CD8-positive, alpha-beta memory T cell (primary cell): ENCODE results near the gene MYO15A. TPM values are rescaled to one million over a fixed set of nuclear protein-coding genes. Genes with fewer than 3 reads are reported as not detected.

Source experiments
- CTCF ChIA-PET: fragments of 350-600 bp; sonication (Branson Sonifier 250); formaldehyde crosslinking; loops from one replicate; lab custom pipeline; 2021; ENCODE audit warnings: antibody characterized with exemption; lab: Charles Lee
- POLR2A ChIA-PET: fragments of 350-600 bp; sonication (Branson Sonifier 250); formaldehyde crosslinking; loops from one replicate; lab custom pipeline; 2021; ENCODE audit warnings: antibody characterized with exemption; lab: Charles Lee
- DNase-seq, 5 donors: peaks; one replicate each; pipeline versions ENCODE4 v3.0.0 to v3.0.0-alpha.2; 2020 to 2022; ENCODE audit warnings: mixed read lengths in 1 of 5
- H3K27ac ChIP-seq: one replicate; pipeline ENCODE4 v1.7.0; 2013; ENCODE audit warnings: low read depth, mild to moderate bottlenecking, low read length, moderate library complexity
- H3K27me3 ChIP-seq: 2 replicates; pipeline ENCODE4 v1.7.0; 2013; ENCODE audit warnings: low read length, mild to moderate bottlenecking; ENCODE audit not compliant: insufficient read depth, poor library complexity, severe bottlenecking
- H3K36me3 ChIP-seq: 2 replicates; pipeline ENCODE4 v1.7.0; 2013; ENCODE audit warnings: mild to moderate bottlenecking, low read length, moderate library complexity; ENCODE audit not compliant: insufficient read depth
- H3K4me1 ChIP-seq: 2 replicates; pipeline ENCODE4 v1.7.0; 2013; ENCODE audit warnings: mild to moderate bottlenecking, low read length, moderate library complexity; ENCODE audit not compliant: insufficient read depth
- H3K4me3 ChIP-seq: 2 replicates; pipeline ENCODE4 v1.7.0; 2013; ENCODE audit warnings: mild to moderate bottlenecking, low read length
- H3K9me3 ChIP-seq: 2 replicates; pipeline ENCODE4 v1.7.0; 2013; ENCODE audit warnings: mild to moderate bottlenecking, low read length
- H3K27ac Mint-ChIP-seq, 8 donors: one replicate each; pipeline ENCODE4 v1.8.0; 2020 to 2021; ENCODE audit warnings: mixed read lengths in 8 of 8, mild to moderate bottlenecking in 6 of 8, inconsistent platforms in 3 of 8, moderate library complexity in 3 of 8
- H3K27me3 Mint-ChIP-seq, 2 donors: one replicate each; pipeline ENCODE4 v1.8.0; 2020 to 2021; ENCODE audit warnings: mixed read lengths in 2 of 2, mild to moderate bottlenecking in 1 of 2, moderate library complexity in 1 of 2
- H3K36me3 Mint-ChIP-seq, 3 donors: one replicate each; pipeline ENCODE4 v1.8.0; 2020 to 2021; ENCODE audit warnings: mixed read lengths in 3 of 3, inconsistent platforms in 1 of 3, mild to moderate bottlenecking in 1 of 3
- H3K4me1 Mint-ChIP-seq, 3 donors: one replicate each; pipeline ENCODE4 v1.8.0; 2020 to 2021; ENCODE audit warnings: mixed read lengths in 3 of 3, inconsistent platforms in 1 of 3, mild to moderate bottlenecking in 1 of 3
- H3K4me3 Mint-ChIP-seq, 7 donors: one replicate each; pipeline ENCODE4 v1.8.0; 2020 to 2021; ENCODE audit warnings: mixed read lengths in 7 of 7, mild to moderate bottlenecking in 6 of 7, moderate library complexity in 4 of 7, inconsistent platforms in 2 of 7
- H3K9me3 Mint-ChIP-seq, 5 donors: one replicate each; pipeline ENCODE4 v1.8.0; 2020 to 2022; ENCODE audit warnings: mixed read lengths in 5 of 5, mild to moderate bottlenecking in 3 of 5, moderate library complexity in 2 of 5, inconsistent platforms in 1 of 5
- polyA plus RNA-seq: library from polyadenylated mRNA; unstranded; fragments of 300-500 nt; fragmentation: Illumina TruSeq; gene quantifications from one replicate; pipeline ENCODE4 v1.2.3, GENCODE V29; 2021
- total RNA-seq, 2 experiments: library from RNA; stranded (reverse); gene quantifications; one replicate each; pipeline ENCODE4 v1.2.3, GENCODE V29; 2021

Gene MYO15A
- total and polyA plus RNA-seq, 3 experiments from 2014 or later, result 0.31 to 0.54 (median 0.35) TPM

DNA sequence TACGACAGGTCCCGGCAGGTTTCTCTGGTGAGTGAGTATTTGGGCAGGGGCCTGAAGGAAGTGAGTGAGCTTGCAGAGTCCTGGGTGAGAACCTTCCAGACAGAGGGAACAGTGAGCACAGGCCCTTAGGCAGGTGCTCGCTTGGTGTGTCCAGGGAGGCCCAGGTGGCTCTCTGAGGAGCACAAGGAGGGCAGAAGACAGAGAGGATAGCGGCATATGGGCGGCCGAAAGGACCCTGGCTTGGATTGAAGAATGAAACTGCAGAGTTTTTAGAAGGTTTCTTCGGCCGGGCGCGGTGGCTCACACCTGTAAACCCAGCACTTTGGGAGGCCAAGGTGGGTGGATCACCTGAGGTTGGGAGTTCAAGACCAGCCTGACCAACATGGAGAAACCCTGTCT is 14.1 kb upstream of the MYO15A start:
- no peak overlapping the region for H3K4me3 ChIP-seq
- Mint-ChIP-seq H3K36me3 (peaks cover 10 to 75% (median 20%) of the 10 kb centered on the region in 3 donors), H3K4me1 (peaks cover 12 to 41% (median 21%) of the 10 kb centered on the region in 3 donors), H3K9me3 (no peaks in the 10 kb centered on the region), H3K27ac (peak overlapping the region in 2 of 8 donors; percentile 65 to 94), H3K27me3 (no peaks in the 10 kb centered on the region), H3K4me3 (no peak overlapping the region)
- no peaks in the 10 kb centered on the region for H3K27me3 ChIP-seq
- no peaks in the 10 kb centered on the region for H3K9me3 ChIP-seq
- H3K36me3 ChIP-seq, result peaks cover 26% of the 10 kb centered on the region
- DNase-seq, result no peak
- ChIA-PET POLR2A (no interaction called here), CTCF (no interaction called here)
- H3K4me1 ChIP-seq, result peaks cover 3% of the 10 kb centered on the region
- H3K27ac ChIP-seq, result no peak overlapping the region

DNA sequence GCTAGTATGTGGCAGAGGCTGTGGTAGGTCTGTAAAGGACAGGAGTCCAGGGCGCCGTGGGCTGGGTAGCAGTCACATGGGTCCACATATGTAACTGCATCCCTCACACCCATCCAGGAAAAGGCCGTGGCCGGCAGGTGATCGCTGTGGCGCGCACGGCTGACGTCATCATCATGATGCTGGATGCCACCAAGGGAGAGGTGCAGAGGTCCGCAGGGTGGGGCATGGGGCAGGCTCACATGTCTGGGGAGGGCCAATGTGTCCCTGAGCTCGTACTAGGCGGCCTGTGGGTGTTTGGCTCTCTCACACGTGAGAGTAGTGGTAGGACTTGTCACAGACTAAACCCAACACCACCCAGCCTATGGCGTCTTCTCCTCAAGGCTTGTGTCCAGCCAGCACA is 9.0 kb upstream of the MYO15A start:
- H3K9me3 Mint-ChIP-seq, result no peaks in the 10 kb centered on the region
- H3K4me1 Mint-ChIP-seq, result peaks cover 0 to 16% (median 11%) of the 10 kb centered on the region in 3 donors
- Histone ChIP-seq H3K27ac (no peak overlapping the region), H3K9me3 (no peaks in the 10 kb centered on the region), H3K27me3 (no peaks in the 10 kb centered on the region), H3K36me3 (peaks cover 21% of the 10 kb centered on the region), H3K4me1 (no peaks in the 10 kb centered on the region), H3K4me3 (no peak overlapping the region)
- no peak overlapping the region for H3K4me3 Mint-ChIP-seq
- peaks cover 4 to 89% (median 12%) of the 10 kb centered on the region in 3 donors for H3K36me3 Mint-ChIP-seq
- ChIA-PET POLR2A (no interaction called here), CTCF (no interaction called here)
- DNase-seq, result no peak
- H3K27ac Mint-ChIP-seq, result peak overlapping the region in 1 of 8 donors; percentile 27
- no peaks in the 10 kb centered on the region for H3K27me3 Mint-ChIP-seq

DNA sequence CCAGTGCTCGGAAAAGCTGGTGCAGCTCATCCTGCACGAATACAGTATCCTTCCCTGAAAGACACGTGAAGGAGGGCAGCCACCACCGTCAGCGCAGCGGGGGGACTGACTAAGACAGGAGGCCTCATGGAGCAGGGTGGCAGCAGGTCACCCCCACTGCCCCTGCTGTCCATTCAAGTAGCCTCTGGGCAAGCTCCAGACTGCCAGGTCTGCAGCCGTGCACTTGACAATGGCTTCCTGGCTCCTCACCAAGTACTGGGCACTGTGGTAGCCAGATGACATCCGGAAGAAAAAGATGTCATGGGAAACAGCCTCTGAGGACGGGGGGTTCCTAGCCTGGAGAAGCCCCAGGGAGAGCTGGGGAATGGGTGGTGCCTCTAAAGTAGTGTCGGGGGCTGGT is 7.9 kb upstream of the MYO15A start:
- POLR2A ChIA-PET, result no interaction called here
- Mint-ChIP-seq H3K4me3 (no peak overlapping the region), H3K27me3 (no peaks in the 10 kb centered on the region), H3K27ac (no peak overlapping the region), H3K36me3 (peaks cover 4 to 89% (median 10%) of the 10 kb centered on the region in 3 donors), H3K9me3 (no peaks in the 10 kb centered on the region), H3K4me1 (peaks cover 0 to 14% (median 10%) of the 10 kb centered on the region in 3 donors)
- no peaks in the 10 kb centered on the region for H3K4me1 ChIP-seq
- CTCF ChIA-PET, result no interaction called here
- no peak overlapping the region for H3K4me3 ChIP-seq
- H3K36me3 ChIP-seq, result peaks cover 21% of the 10 kb centered on the region
- no peak for DNase-seq
- no peaks in the 10 kb centered on the region for H3K9me3 ChIP-seq
- no peaks in the 10 kb centered on the region for H3K27me3 ChIP-seq
- no peak overlapping the region for H3K27ac ChIP-seq

DNA sequence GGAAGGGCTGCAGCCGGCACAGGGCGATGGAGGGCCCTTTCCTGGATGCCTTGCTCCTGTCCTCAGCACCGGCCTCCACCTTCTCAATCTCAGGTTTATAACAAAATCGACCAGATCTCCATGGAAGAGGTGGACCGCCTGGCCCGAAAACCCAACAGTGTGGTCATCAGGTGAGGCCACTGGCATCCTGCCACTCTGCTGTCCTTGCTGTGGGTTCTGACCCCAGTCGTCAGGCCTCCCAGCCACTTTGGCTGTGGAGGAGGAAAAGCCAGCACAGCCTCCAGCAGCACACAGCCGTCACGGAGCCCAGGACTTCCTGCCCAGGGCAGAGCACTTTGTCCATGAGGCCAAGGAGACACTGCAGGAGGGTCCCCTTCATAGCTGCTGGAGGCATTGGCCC is 6.7 kb upstream of the MYO15A start:
- H3K27me3 Mint-ChIP-seq, result no peaks in the 10 kb centered on the region
- Histone ChIP-seq H3K9me3 (no peaks in the 10 kb centered on the region), H3K27ac (no peak overlapping the region), H3K4me3 (no peak overlapping the region), H3K36me3 (peaks cover 10% of the 10 kb centered on the region), H3K4me1 (no peaks in the 10 kb centered on the region), H3K27me3 (no peaks in the 10 kb centered on the region)
- peaks cover 0 to 2% (median 0%) of the 10 kb centered on the region in 3 donors for H3K4me1 Mint-ChIP-seq
- H3K36me3 Mint-ChIP-seq, result peaks cover 0 to 86% (median 2%) of the 10 kb centered on the region in 3 donors
- no peak overlapping the region for H3K4me3 Mint-ChIP-seq
- ChIA-PET CTCF (no interaction called here), POLR2A (no interaction called here)
- DNase-seq, result no peak
- no peaks in the 10 kb centered on the region for H3K9me3 Mint-ChIP-seq
- peak overlapping the region in 1 of 8 donors; percentile 5 for H3K27ac Mint-ChIP-seq

DNA sequence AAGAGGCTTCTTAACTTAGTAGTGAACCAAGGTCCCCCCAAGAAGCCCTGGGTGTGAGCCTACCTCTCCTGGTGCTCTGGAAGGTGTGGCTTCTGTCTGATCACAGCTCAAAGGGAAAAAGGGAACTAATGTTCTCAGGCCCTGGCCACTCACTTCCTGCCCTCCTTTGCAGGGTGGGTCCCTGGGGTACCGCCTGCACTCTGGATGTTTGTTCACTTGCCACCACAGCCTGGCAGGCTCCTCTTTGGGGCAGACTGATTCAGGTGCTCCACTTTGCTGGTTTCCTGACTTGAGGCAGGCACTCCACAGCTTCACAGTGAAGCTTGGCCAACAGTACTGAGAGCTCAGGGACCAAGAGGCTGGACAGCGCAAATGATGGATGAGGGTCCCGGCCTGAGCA is 5.9 kb upstream of the MYO15A start:
- H3K4me1 Mint-ChIP-seq, result no peaks in the 10 kb centered on the region
- peak overlapping the region in 1 of 8 donors; percentile 54 for H3K27ac Mint-ChIP-seq
- H3K36me3 Mint-ChIP-seq, result peaks cover 0 to 83% (median 2%) of the 10 kb centered on the region in 3 donors
- no peaks in the 10 kb centered on the region for H3K27me3 Mint-ChIP-seq
- no peaks in the 10 kb centered on the region for H3K9me3 Mint-ChIP-seq
- H3K27ac ChIP-seq, result no peak overlapping the region
- H3K4me3 ChIP-seq, result no peak overlapping the region
- H3K36me3 ChIP-seq, result peaks cover 5% of the 10 kb centered on the region
- no peaks in the 10 kb centered on the region for H3K4me1 ChIP-seq
- H3K9me3 ChIP-seq, result no peaks in the 10 kb centered on the region
- no peak overlapping the region for H3K4me3 Mint-ChIP-seq
- ChIA-PET CTCF (no interaction called here), POLR2A (no interaction called here)
- DNase-seq, result no peak
- H3K27me3 ChIP-seq, result no peaks in the 10 kb centered on the region

DNA sequence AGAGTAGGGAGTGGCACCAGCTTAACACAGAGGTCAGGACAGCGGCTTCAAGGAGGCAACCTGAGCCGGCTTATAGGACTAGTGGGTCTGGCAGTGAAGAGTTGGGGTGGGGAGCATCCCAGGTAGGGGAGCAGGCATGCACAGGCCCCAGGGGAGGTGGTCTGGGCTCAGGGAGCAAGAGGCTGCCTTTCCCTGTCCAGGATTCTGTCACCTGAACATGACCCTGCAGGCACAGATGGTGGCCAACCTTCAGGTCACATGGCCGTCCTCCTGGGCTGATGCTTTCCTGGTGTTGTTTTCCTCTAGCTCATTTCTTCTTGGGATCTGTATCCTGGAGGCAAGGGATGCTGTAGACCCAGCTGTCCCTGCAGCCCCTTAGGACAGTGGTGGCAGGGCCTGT is 3.5 kb upstream of the MYO15A start:
- POLR2A ChIA-PET, result no interaction called here

DNA sequence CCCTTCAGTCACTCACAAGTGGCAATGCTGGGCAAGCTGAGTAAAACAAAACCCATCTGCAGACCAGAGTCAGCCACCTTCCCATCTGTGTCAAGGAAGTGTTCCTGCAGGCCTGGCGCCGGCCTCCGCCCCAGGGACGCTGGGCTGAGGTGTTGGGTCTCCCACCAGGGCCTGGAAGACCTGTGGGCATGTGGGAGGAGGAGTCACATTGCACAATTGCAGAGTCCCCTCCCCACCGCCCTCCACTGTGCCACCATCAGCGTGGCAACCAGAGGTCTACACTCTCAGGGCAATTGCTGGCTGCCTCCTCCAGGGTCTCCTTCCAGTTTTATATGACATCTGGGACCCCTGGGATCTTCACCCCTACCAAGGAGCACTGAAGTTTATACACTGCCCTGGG is 3.0 kb upstream of the MYO15A start:
- Histone ChIP-seq H3K9me3 (no peaks in the 10 kb centered on the region), H3K36me3 (no peaks in the 10 kb centered on the region), H3K4me3 (no peak overlapping the region), H3K27me3 (no peaks in the 10 kb centered on the region), H3K4me1 (no peaks in the 10 kb centered on the region), H3K27ac (no peak overlapping the region)
- Mint-ChIP-seq H3K4me1 (no peaks in the 10 kb centered on the region), H3K27me3 (no peaks in the 10 kb centered on the region), H3K27ac (no peak overlapping the region), H3K4me3 (no peak overlapping the region), H3K36me3 (peaks cover 0 to 58% (median 0%) of the 10 kb centered on the region in 3 donors), H3K9me3 (no peaks in the 10 kb centered on the region)
- POLR2A ChIA-PET, result no interaction called here
- DNase-seq, result no peak
- CTCF ChIA-PET, result no interaction called here

More for the DNA sequence above, 3.5 kb upstream of the MYO15A start:
- Histone ChIP-seq H3K4me1 (no peaks in the 10 kb centered on the region), H3K36me3 (no peaks in the 10 kb centered on the region), H3K27me3 (no peaks in the 10 kb centered on the region), H3K4me3 (no peak overlapping the region), H3K27ac (no peak overlapping the region), H3K9me3 (no peaks in the 10 kb centered on the region)
- Mint-ChIP-seq H3K27ac (peak overlapping the region in 1 of 8 donors; percentile 57), H3K36me3 (peaks cover 0 to 64% (median 0%) of the 10 kb centered on the region in 3 donors), H3K4me3 (no peak overlapping the region), H3K9me3 (no peaks in the 10 kb centered on the region), H3K27me3 (no peaks in the 10 kb centered on the region), H3K4me1 (no peaks in the 10 kb centered on the region)
- CTCF ChIA-PET, result no interaction called here
- no peak for DNase-seq

DNA sequence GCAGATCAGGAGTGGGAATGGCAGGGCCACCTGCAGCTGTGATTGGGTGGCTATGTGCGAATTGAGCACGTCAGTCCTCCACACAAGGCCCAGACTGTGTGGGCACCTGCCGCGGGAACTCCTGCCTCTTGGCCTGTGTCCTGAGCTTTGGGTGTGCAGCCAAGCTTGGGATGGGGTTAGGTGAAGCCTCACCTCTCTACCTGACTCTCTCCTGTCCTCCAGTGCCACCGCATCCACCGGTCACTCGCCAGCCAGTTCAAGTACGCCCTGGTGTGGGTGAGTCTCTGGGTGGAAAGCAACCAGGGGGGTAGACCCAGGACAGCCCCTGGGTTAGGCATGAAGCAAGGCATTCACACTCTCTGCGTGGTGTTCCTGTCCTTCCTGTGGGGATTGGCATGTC is 2.3 kb upstream of the MYO15A start:
- ChIA-PET CTCF (no interaction called here), POLR2A (no interaction called here)
- no peaks in the 10 kb centered on the region for H3K27me3 ChIP-seq
- peaks cover 0 to 52% (median 0%) of the 10 kb centered on the region in 3 donors for H3K36me3 Mint-ChIP-seq
- no peak overlapping the region for H3K4me3 ChIP-seq
- H3K4me1 Mint-ChIP-seq, result no peaks in the 10 kb centered on the region
- no peaks in the 10 kb centered on the region for H3K9me3 Mint-ChIP-seq
- no peak for DNase-seq
- no peaks in the 10 kb centered on the region for H3K4me1 ChIP-seq
- no peaks in the 10 kb centered on the region for H3K27me3 Mint-ChIP-seq
- H3K36me3 ChIP-seq, result no peaks in the 10 kb centered on the region
- no peak overlapping the region for H3K27ac ChIP-seq
- no peak overlapping the region for H3K27ac Mint-ChIP-seq
- no peaks in the 10 kb centered on the region for H3K9me3 ChIP-seq
- H3K4me3 Mint-ChIP-seq, result no peak overlapping the region
